Peyer's patch (tissue), 4 donors: ENCODE measurements around the gene VAV2.

Experiments
- CTCF ChIP-seq, 6 experiments: fragments of 450-650 bp in 4 of 6; fragments of 200-600 bp in 2 of 6; sonication (generic) in 1 of 6; IDR thresholded peaks; one replicate each; pipeline ENCODE4 v1.5.1; 2017 to 2019; ENCODE audit warnings: antibody characterized with exemption in 6 of 6, mild to moderate bottlenecking in 3 of 6, moderate library complexity in 1 of 6
- POLR2A ChIP-seq, 2 donors: fragments of 450-650 bp; IDR thresholded peaks; one replicate each; pipeline ENCODE4 v1.5.1; 2017; ENCODE audit warnings: antibody characterized with exemption in 2 of 2, mild to moderate bottlenecking in 2 of 2, moderate library complexity in 2 of 2

DNA sequence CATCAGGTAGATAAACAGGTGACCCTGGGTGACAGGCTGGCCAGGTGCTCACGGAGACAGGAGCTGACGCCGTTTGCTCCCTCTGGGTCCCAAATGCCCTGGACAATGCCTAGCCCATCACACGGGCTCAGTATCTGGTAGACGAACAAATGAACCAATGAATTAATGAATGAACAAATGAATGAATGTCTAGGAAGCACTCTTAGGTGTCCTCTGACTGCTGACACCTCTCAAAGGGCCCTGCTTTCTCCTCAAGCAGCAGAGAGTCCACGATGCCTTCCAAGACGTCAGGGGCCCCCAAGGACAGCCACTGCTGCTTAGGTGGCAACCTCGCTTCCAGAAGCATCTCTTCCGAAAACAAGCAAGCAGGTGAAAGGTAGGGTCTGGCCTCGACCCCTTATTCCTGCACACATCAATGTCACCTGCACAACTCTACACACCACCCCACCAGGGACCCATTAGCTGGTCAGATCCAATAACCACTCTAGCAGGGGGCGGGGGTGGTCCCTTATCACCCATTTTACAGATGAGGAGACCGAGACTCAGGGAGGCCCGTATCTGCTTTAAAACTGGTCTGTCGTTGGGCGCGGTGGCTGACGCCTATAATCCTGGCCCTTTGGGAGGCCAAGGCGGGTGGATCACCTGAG, 45.2 kb downstream of the VAV2 start:
- TF ChIP-seq CTCF (IDR thresholded peaks at IDR 0.05) = no peak
- no peak for TF ChIP-seq POLR2A (IDR thresholded peaks at IDR 0.05)
